ENCODE results near the gene ARHGEF18.

- TF ChIP-seq CTCF (IDR thresholded peaks at IDR 0.05; ENCODE audit: insufficient read depth, low read length) (no peak), POLR2AphosphoS5 (IDR thresholded peaks at IDR 0.05; ENCODE audit: low read depth) (no peak), REST (IDR thresholded peaks at IDR 0.05; ENCODE audit: insufficient replicate concordance, low read depth) (no peak), GABPA (IDR thresholded peaks at IDR 0.05; ENCODE audit: low read depth) (no peak), SPI1 (IDR thresholded peaks at IDR 0.05; ENCODE audit: borderline replicate concordance, low read depth) (no peak)
Measured at GRCh38 chr19:7304200-7304599, 44.5 kb upstream of the ARHGEF18 start.
